IMR-90 (cell line): Measurements from ENCODE around the gene PYGB. TPM values are rescaled to one million over a fixed set of nuclear protein-coding genes. Genes with fewer than 3 reads are reported as not detected.

Experiments used
- ATAC-seq: fragments of 200-7000 bp; cut with Tn5 transposase; 2 replicates; pipeline ENCODE4 v1.9.1; 2020; ENCODE audit warnings: low read depth, mild to moderate bottlenecking, moderate library complexity
- BruUV-seq: library from RNA; stranded (reverse); fragments of 400-500 nt; replicated peaks from 2 replicates; lab custom pipeline; 2021; lab: Mats Ljungman, UMichigan
- CTCF ChIA-PET: fragments of 300-600 bp; formaldehyde crosslinking; extraction: SDS; loops from one replicate; lab custom pipeline; 2021; ENCODE audit warnings: antibody characterized with exemption; lab: Yijun Ruan, JAX
- POLR2A ChIA-PET: fragments of 300-600 bp; sonication (Branson Sonifier 250); formaldehyde crosslinking; loops from one replicate; lab custom pipeline; 2022; ENCODE audit warnings: antibody characterized with exemption; ENCODE audit not compliant: unreplicated experiment; lab: Charles Lee
- DNase-seq: peaks from one replicate; pipeline ENCODE4 v3.0.0; 2013
- H2AFZ ChIP-seq: replicated peaks from 2 replicates; pipeline ENCODE3; 2013; ENCODE audit warnings: low read length, mild to moderate bottlenecking; ENCODE audit not compliant: poor library complexity
- H2AK5ac ChIP-seq: 2 replicates; pipeline ENCODE4 v1.6.1; 2013; ENCODE audit warnings: low read depth, low read length, inconsistent platforms
- H2AK9ac ChIP-seq: replicated peaks from 2 replicates; pipeline ENCODE3; 2013; ENCODE audit warnings: mild to moderate bottlenecking, low read depth, low read length, moderate library complexity; ENCODE audit not compliant: poor library complexity
- H2BK120ac ChIP-seq: 2 replicates; pipeline ENCODE4 v1.6.1; 2013; ENCODE audit warnings: low read depth, low read length, inconsistent platforms
- H2BK15ac ChIP-seq: 3 replicates; pipeline ENCODE4 v1.6.1; 2013; ENCODE audit warnings: low read depth, low read length, inconsistent platforms
- H2BK20ac ChIP-seq: 2 replicates; pipeline ENCODE4 v1.6.1; 2013; ENCODE audit warnings: low read depth, mild to moderate bottlenecking, inconsistent platforms, low read length, moderate library complexity
- H2BK5ac ChIP-seq: 2 replicates; pipeline ENCODE4 v1.6.1; 2013; ENCODE audit warnings: mild to moderate bottlenecking, low read depth, low read length, inconsistent platforms; ENCODE audit not compliant: poor library complexity, severe bottlenecking
- H3K14ac ChIP-seq: replicated peaks from 2 replicates; pipeline ENCODE4 v1.6.1; 2013; ENCODE audit warnings: low read depth, low read length, inconsistent platforms
- H3K18ac ChIP-seq: 2 replicates; pipeline ENCODE4 v1.6.1; 2013; ENCODE audit warnings: low read depth, low read length, control low read depth
- H3K23ac ChIP-seq: 2 replicates; pipeline ENCODE4 v1.6.1; 2013; ENCODE audit warnings: low read depth, low read length, inconsistent platforms
- H3K27ac ChIP-seq: 2 replicates; pipeline ENCODE4 v1.5.1; 2013; ENCODE audit warnings: mild to moderate bottlenecking, control low read depth, low read length; ENCODE audit not compliant: insufficient read depth
- H3K27me3 ChIP-seq: 2 replicates; pipeline ENCODE4 v1.6.1; 2013; ENCODE audit warnings: low read length; ENCODE audit not compliant: control insufficient read depth, insufficient read depth
- H3K36me3 ChIP-seq: 2 replicates; pipeline ENCODE4 v1.6.1; 2013; ENCODE audit warnings: low read length, mixed read lengths; ENCODE audit not compliant: control insufficient read depth, insufficient read depth
- H3K4ac ChIP-seq: 2 replicates; pipeline ENCODE4 v1.6.1; 2013; ENCODE audit warnings: low read depth, low read length, inconsistent platforms
- H3K4me1 ChIP-seq: 2 replicates; pipeline ENCODE4 v1.6.1; 2013; ENCODE audit warnings: low read length, mixed read lengths; ENCODE audit not compliant: control insufficient read depth, insufficient read depth
- H3K4me2 ChIP-seq: 2 replicates; pipeline ENCODE4 v1.6.1; 2013; ENCODE audit warnings: low read depth, mild to moderate bottlenecking, control low read depth, low read length, moderate library complexity
- H3K4me3 ChIP-seq: 2 replicates; pipeline ENCODE4 v1.5.1; 2013; ENCODE audit warnings: low read depth, mild to moderate bottlenecking, control low read depth, low read length, moderate library complexity; ENCODE audit not compliant: insufficient read depth
- H3K56ac ChIP-seq: 2 replicates; pipeline ENCODE4 v1.6.1; 2013; ENCODE audit warnings: low read length, inconsistent platforms; ENCODE audit not compliant: insufficient read depth; ENCODE audit errors: extremely low read depth
- H3K79me1 ChIP-seq, 2 experiments: 2 replicates each; pipeline ENCODE4 v1.6.1; 2013; ENCODE audit warnings: low read length in 2 of 2, inconsistent platforms in 1 of 2, low read depth in 1 of 2
- H3K9ac ChIP-seq: 2 replicates; pipeline ENCODE4 v1.6.1; 2013; ENCODE audit warnings: low read depth, low read length, control low read depth
- H3K9me1 ChIP-seq: 2 replicates; pipeline ENCODE4 v1.6.1; 2013; ENCODE audit warnings: low read length, inconsistent platforms; ENCODE audit not compliant: insufficient read depth
- H3K9me3 ChIP-seq: 2 replicates; pipeline ENCODE4 v1.6.1; 2013; ENCODE audit warnings: low read length; ENCODE audit not compliant: control insufficient read depth, insufficient read depth
- H4K20me1 ChIP-seq: 2 replicates; pipeline ENCODE4 v1.6.1; 2013; ENCODE audit warnings: low read length, inconsistent platforms; ENCODE audit not compliant: insufficient read depth
- H4K5ac ChIP-seq: 2 replicates; pipeline ENCODE4 v1.6.1; 2013; ENCODE audit warnings: mild to moderate bottlenecking, low read depth, low read length, control low read depth
- H4K8ac ChIP-seq, 2 experiments: 2 replicates each; pipeline ENCODE4 v1.6.1; 2013; ENCODE audit warnings: low read depth in 2 of 2, low read length in 2 of 2, control low read depth in 1 of 2, inconsistent platforms in 1 of 2
- H4K91ac ChIP-seq: 2 replicates; pipeline ENCODE4 v1.6.1; 2013; ENCODE audit warnings: low read depth, low read length, inconsistent platforms; ENCODE audit not compliant: insufficient read depth
- BHLHE40 ChIP-seq: fragments of 150-350 bp; IDR thresholded peaks from 2 replicates; pipeline ENCODE4 v1.6.1; 2016; ENCODE audit warnings: mild to moderate bottlenecking, low read depth, low read length
- CEBPB ChIP-seq: IDR thresholded peaks from 2 replicates; pipeline ENCODE4 v1.6.1; 2012; ENCODE audit warnings: low read depth, low read length, improper control_type of control experiment
- MAZ ChIP-seq: IDR thresholded peaks from 2 replicates; pipeline ENCODE4 v1.6.1; 2012; ENCODE audit warnings: low read depth, mild to moderate bottlenecking, low read length, improper control_type of control experiment, moderate library complexity, borderline replicate concordance
- RAD21 ChIP-seq: IDR thresholded peaks from 2 replicates; pipeline ENCODE4 v1.6.1; 2012; ENCODE audit warnings: low read length, improper control_type of control experiment
- RCOR1 ChIP-seq: IDR thresholded peaks from 2 replicates; pipeline ENCODE4 v1.6.1; 2012; ENCODE audit warnings: mild to moderate bottlenecking, low read length, improper control_type of control experiment; ENCODE audit not compliant: insufficient replicate concordance
- RFX5 ChIP-seq: IDR thresholded peaks from 2 replicates; pipeline ENCODE4 v1.8.0; 2012; ENCODE audit warnings: low read depth, mild to moderate bottlenecking, low read length, moderate library complexity
- WGBS, 2 experiments: methylation state at CpG; one replicate each; pipeline versions ENCODE4 v1.1.5 to v1.1.7; 2013; ENCODE audit warnings: missing lambda C conversion rate in 2 of 2; ENCODE audit not compliant: insufficient read length in 1 of 2; ENCODE audit errors: extremely low coverage in 2 of 2; 5-methylcytosine and 5-hydroxymethylcytosine counted together
- dilution Hi-C: fragments of 300-500 bp; cut with HindIII; formaldehyde crosslinking; loops from one replicate; pipeline ENCODE4 v1.14.3; 2018; ENCODE audit warnings: low sequenced_read_pairs; ENCODE audit not compliant: unreplicated experiment
- in situ Hi-C: fragments of 300-500 bp; cut with MboI; formaldehyde crosslinking; loops from 3 replicates; pipeline ENCODE4 v1.14.3; 2019; ENCODE audit warnings: low sequenced_read_pairs, inconsistent platforms, mixed read lengths
- intact Hi-C: fragments of 100-400 bp; cut with micrococcal nuclease; formaldehyde crosslinking; loops from 2 replicates; pipeline ENCODE4 v1.10.0; 2022
- polyA plus RNA-seq, 3 experiments: library from polyadenylated mRNA; depleted of rRNA; stranded (reverse); fragments of >200 nt; gene quantifications; 2 replicates each; pipeline ENCODE4 v1.2.3, GENCODE V29; 2012; ENCODE audit warnings: low replicate concordance in 1 of 3
- total RNA-seq: library from RNA; depleted of rRNA; stranded (reverse); fragments of >200 nt; gene quantifications from 2 replicates; pipeline ENCODE4 v1.2.3, GENCODE V29; 2012

Gene PYGB
- total and polyA plus RNA-seq, 2 of the 4 experiments (the other 2 are of a cell fraction) = 72.4 to 83.1 TPM

DNA sequence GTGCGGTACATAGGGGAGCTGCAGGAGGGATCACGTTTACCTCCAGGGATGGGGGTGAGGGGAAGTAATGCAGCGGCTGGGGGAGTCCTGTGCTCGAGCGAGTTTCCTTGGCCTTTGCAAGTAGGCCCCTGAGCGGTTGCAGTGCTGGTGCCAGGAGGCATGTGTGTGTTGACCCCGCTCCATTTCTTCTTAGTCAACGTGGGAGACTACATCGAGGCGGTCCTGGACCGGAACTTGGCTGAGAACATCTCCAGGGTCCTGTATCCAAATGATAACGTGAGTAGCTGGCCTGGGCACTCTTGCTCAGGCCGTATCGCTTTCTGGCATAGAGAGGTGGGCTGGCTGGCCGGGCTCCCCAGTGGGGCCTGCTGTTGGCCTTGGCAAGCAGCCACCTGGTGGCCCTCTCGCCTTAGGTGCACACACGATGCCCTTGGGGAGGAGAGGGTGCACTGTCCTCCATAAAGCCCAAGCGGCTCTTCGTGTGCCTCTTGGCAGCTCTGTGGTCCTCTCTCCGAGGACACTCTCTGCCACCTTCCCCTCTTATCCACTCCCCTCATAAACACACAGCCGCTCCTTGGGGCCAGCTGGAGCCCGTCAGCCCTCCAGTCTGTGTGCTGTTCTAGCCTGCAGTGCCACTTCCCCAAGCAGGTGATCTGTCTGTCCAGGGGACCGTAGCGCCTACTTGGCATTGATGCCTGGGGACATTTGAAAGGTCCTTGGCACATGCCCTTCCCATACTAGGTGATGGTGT, 29.3 kb downstream of the PYGB start:
- WGBS, 2 experiments = 84% methylated on average over 15 of the region's 24 CpGs; no CpG with 5 or more reads in 1 of the 2 experiments
- peaks cover 77% of the 10 kb centered on the region for H3K36me3 ChIP-seq
- in situ Hi-C loops = no loop called here

More for the DNA sequence above, 29.3 kb downstream of the PYGB start:
- ChIA-PET CTCF (no interaction called here), POLR2A (no interaction called here)
- H3K18ac ChIP-seq = no peak overlapping the region
- TF ChIP-seq RCOR1 = no peak
- TF ChIP-seq RAD21 = no peak
- no peak for TF ChIP-seq RFX5
- no peak for TF ChIP-seq CEBPB
- TF ChIP-seq BHLHE40 = no peak
- no peak for TF ChIP-seq MAZ
- H3K9me1 ChIP-seq = peaks cover 3% of the 10 kb centered on the region; the same call in 1 of the 2 replicates
- H3K4me3 ChIP-seq = no peak overlapping the region
- DNase-seq (no peak), ATAC-seq (no peak)
- no peak overlapping the region for H3K4ac ChIP-seq
- no peak overlapping the region for H2AK5ac ChIP-seq
- H3K79me1 ChIP-seq = peaks cover 0 to 10% of the 10 kb centered on the region in 2 experiments; a peak in 3 of 4 replicates
- no peak overlapping the region for H2AK9ac ChIP-seq
- dilution Hi-C loops (no loop called here), intact Hi-C loops (no loop called here)
- H4K20me1 ChIP-seq = peaks cover 3% of the 10 kb centered on the region
- H2BK5ac ChIP-seq = no peak overlapping the region
- H4K8ac ChIP-seq = no peak overlapping the region
- no peaks in the 10 kb centered on the region for H3K9me3 ChIP-seq
- no peak overlapping the region for H2AFZ ChIP-seq
- H3K4me1 ChIP-seq = no peaks in the 10 kb centered on the region
- no peak overlapping the region for H2BK20ac ChIP-seq
- H3K9ac ChIP-seq = no peak overlapping the region
- BruUV-seq = no TSS peak
- no peak overlapping the region for H4K91ac ChIP-seq
- H4K5ac ChIP-seq = no peak overlapping the region
- no peak overlapping the region for H3K23ac ChIP-seq
- H3K27me3 ChIP-seq = no peaks in the 10 kb centered on the region
- no peak overlapping the region for H2BK120ac ChIP-seq
- H3K56ac ChIP-seq = no peak overlapping the region
- no peak overlapping the region for H3K4me2 ChIP-seq
- no peak overlapping the region for H2BK15ac ChIP-seq
- H3K14ac ChIP-seq = no peak overlapping the region
- no peak overlapping the region for H3K27ac ChIP-seq
